GM12878 (cell line): ENCODE results near the gene AKR1C4. TPM values are rescaled to one million over a fixed set of nuclear protein-coding genes. Genes with fewer than 3 reads are reported as not detected.

Experiments used
- ATAC-seq: fragments of 200-7000 bp; cut with Tn5 transposase; 3 replicates; pipeline ENCODE4 v1.9.1; 2020; ENCODE audit warnings: mild to moderate bottlenecking, moderate library complexity
- BruUV-seq: library from RNA; stranded (reverse); fragments of 400-500 nt; replicated peaks from 2 replicates; lab custom pipeline; 2021; lab: Mats Ljungman, UMichigan
- CTCF ChIA-PET: fragments of 300-600 bp; sonication (Branson Sonifier 250); formaldehyde crosslinking; extraction: SDS; loops from one replicate; lab custom pipeline; 2021; ENCODE audit warnings: inconsistent platforms; lab: Yijun Ruan, JAX
- POLR2A ChIA-PET: fragments of 350-600 bp; formaldehyde crosslinking; extraction: SDS; loops from one replicate; lab custom pipeline; 2021; ENCODE audit warnings: inconsistent platforms; lab: Charles Lee
- RAD21 ChIA-PET: fragments of 300-600 bp; sonication (Branson Sonifier 250); formaldehyde crosslinking; loops from one replicate; lab custom pipeline; 2023; ENCODE audit warnings: antibody characterized with exemption; ENCODE audit not compliant: unreplicated experiment; lab: Charles Lee
- SMC1A ChIA-PET: fragments of 300-600 bp; sonication (Branson Sonifier 250); formaldehyde crosslinking; loops from one replicate; lab custom pipeline; 2023; ENCODE audit not compliant: unreplicated experiment, uncharacterized antibody; lab: Charles Lee
- DNase-seq: peaks from one replicate; pipeline ENCODE4 v3.0.0-alpha.2; 2011; ENCODE audit warnings: low read depth, low spot score
- FAIRE-seq: peaks from 3 replicates; lab custom pipeline; 2011; peaks lifted over from hg19 to GRCh38; lab: Jason Lieb, UNC
- H2AFZ ChIP-seq: 2 replicates; pipeline ENCODE4 v1.6.0; 2011; ENCODE audit warnings: low read depth, low read length, control low read depth; ENCODE audit not compliant: control insufficient read depth
- H3K27ac ChIP-seq: 2 replicates; pipeline ENCODE4 v1.5.1; 2011; ENCODE audit warnings: control low read depth; ENCODE audit not compliant: control insufficient read depth, insufficient read depth
- H3K27me3 ChIP-seq, 2 experiments: replicated peaks in 1 of 2; 2 replicates each; pipeline versions ENCODE4 v1.6.0 to v1.6.1; 2011; ENCODE audit warnings: low read length in 1 of 2; ENCODE audit not compliant: control insufficient read depth in 2 of 2, insufficient read depth in 2 of 2
- H3K36me3 ChIP-seq, 2 experiments: 2 replicates each; pipeline ENCODE4 v1.5.1; 2011; ENCODE audit warnings: low read length in 1 of 2; ENCODE audit not compliant: control insufficient read depth in 2 of 2, insufficient read depth in 2 of 2
- H3K4me1 ChIP-seq: 2 replicates; pipeline ENCODE4 v1.6.1; 2011; ENCODE audit warnings: mild to moderate bottlenecking, low read length, moderate library complexity, mixed read lengths; ENCODE audit not compliant: control insufficient read depth, insufficient read depth
- H3K4me2 ChIP-seq: 2 replicates; pipeline ENCODE4 v1.6.0; 2011; ENCODE audit warnings: control low read depth; ENCODE audit not compliant: control insufficient read depth, insufficient read depth
- H3K4me3 ChIP-seq: fragments of 200-600 bp; sonication (generic); 2 replicates; pipeline ENCODE4 v1.5.1; 2016
- H3K79me2 ChIP-seq: 2 replicates; pipeline ENCODE4 v1.6.0; 2011; ENCODE audit warnings: low read length; ENCODE audit not compliant: control insufficient read depth, insufficient read depth
- H3K9ac ChIP-seq: 2 replicates; pipeline ENCODE4 v1.8.0; 2011; ENCODE audit warnings: low read length, control low read depth, mixed read lengths; ENCODE audit not compliant: control insufficient read depth, insufficient read depth
- H3K9me3 ChIP-seq: replicated peaks from 3 replicates; pipeline ENCODE4 v1.5.1; 2011; ENCODE audit warnings: mild to moderate bottlenecking, low read length; ENCODE audit not compliant: control insufficient read depth, insufficient read depth
- H4K20me1 ChIP-seq: 2 replicates; pipeline ENCODE4 v1.6.0; 2011; ENCODE audit not compliant: control insufficient read depth, insufficient read depth
- BHLHE40 ChIP-seq, 2 experiments: fragments of 450-650 bp in 1 of 2; IDR thresholded peaks; 2 replicates each; pipeline ENCODE4 v1.6.1; 2011 to 2017; ENCODE audit warnings: low read depth in 2 of 2, borderline replicate concordance in 1 of 2, improper control_type of control experiment in 1 of 2, low read length in 1 of 2, mild to moderate bottlenecking in 1 of 2
- MYC ChIP-seq: IDR thresholded peaks from 2 replicates; pipeline ENCODE4 v1.6.1; 2011; ENCODE audit warnings: mild to moderate bottlenecking, low read length, moderate library complexity, inconsistent platforms; ENCODE audit not compliant: insufficient read depth, insufficient replicate concordance, insufficient read length, severe bottlenecking
- NFXL1 ChIP-seq: fragments of 450-650 bp; IDR thresholded peaks from 2 replicates; pipeline ENCODE4 v1.6.1; 2017; ENCODE audit warnings: antibody characterized with exemption, mild to moderate bottlenecking, borderline replicate concordance
- POLR2AphosphoS2 ChIP-seq: IDR thresholded peaks from 2 replicates; pipeline ENCODE4 v1.6.1; 2011; ENCODE audit warnings: low read depth, mild to moderate bottlenecking, low read length, improper control_type of control experiment, moderate library complexity
- RFX5 ChIP-seq: IDR thresholded peaks from 2 replicates; pipeline ENCODE4 v1.6.1; 2011; ENCODE audit warnings: low read depth, low read length, improper control_type of control experiment
- ZBTB11 ChIP-seq: fragments of 450-650 bp; formaldehyde crosslinking; IDR thresholded peaks from 2 replicates; pipeline ENCODE4 v1.5.0; 2022; ENCODE audit warnings: mild to moderate bottlenecking, missing genetic modification characterization
- ZZZ3 ChIP-seq: IDR thresholded peaks from 2 replicates; pipeline ENCODE4 v1.6.1; 2011; ENCODE audit warnings: low read depth; ENCODE audit not compliant: control insufficient read depth, insufficient read length
- WGBS: methylation state at CpG from one replicate; pipeline ENCODE4 v1.1.6; 2016; ENCODE audit warnings: low lambda C conversion rate; ENCODE audit not compliant: insufficient replicate concordance, insufficient coverage; ENCODE audit errors: missing lambda C conversion rate; 5-methylcytosine and 5-hydroxymethylcytosine counted together
- in situ Hi-C: fragments of 300-500 bp; cut with MboI; formaldehyde crosslinking; loops from 9 replicates; pipeline ENCODE4 v1.14.3; 2018; ENCODE audit warnings: mixed read lengths
- intact Hi-C: fragments of 100-400 bp; cut with micrococcal nuclease; formaldehyde crosslinking; loops from one replicate; pipeline ENCODE4 v1.14.2; 2022; ENCODE audit not compliant: unreplicated experiment
- polyA plus RNA-seq, 11 experiments: library from polyadenylated mRNA; depleted of rRNA in 4 of 11; unstranded in 6 of 11; stranded (reverse) in 5 of 11; fragments of >200 nt; fragmentation: Nextera tagmentation in 4 of 11; fragmentation: Illumina TruSeq in 1 of 11; extraction: Ambion mirVana in 4 of 11; extraction: Trizol in 1 of 11; gene quantifications; 1 replicate in 1 of 11; 2 replicates in 10 of 11; pipeline versions ENCODE4 v1.2.1 to v1.2.3, GENCODE V29; 2011 to 2016; ENCODE audit warnings: inconsistent platforms in 2 of 11, missing spikeins in 2 of 11, low read depth in 1 of 11
- total RNA-seq, 4 experiments: library from RNA; depleted of rRNA in 3 of 4; stranded (reverse); fragments of >200 nt in 3 of 4; fragmentation: Illumina TruSeq in 1 of 4; extraction: Trizol in 1 of 4; gene quantifications; 2 replicates each; pipeline versions ENCODE4 v1.2.1 to v1.2.3, GENCODE V29; 2013 to 2021

AKR1C4 gene
- total and polyA plus RNA-seq, 10 of the 15 experiments (the other 5 are each of a cell fraction or from before 2014, with no cell fraction given), result 0.20 TPM; not detected in 9

- no peak for TF ChIP-seq ZBTB11
Observed at GRCh38 chr10:5146920-5147254, 49.8 kb upstream of the AKR1C4 start (continued).

GRCh38 chr10:5147255-5147980 lies 49.2 kb upstream of the AKR1C4 start:
- Histone ChIP-seq H3K9ac (no peak overlapping the region), H4K20me1 (no peaks in the 10 kb centered on the region), H3K4me1 (no peaks in the 10 kb centered on the region), H3K27ac (no peak overlapping the region), H2AFZ (no peak overlapping the region), H3K9me3 (no peaks in the 10 kb centered on the region), H3K4me3 (no peak overlapping the region), H3K4me2 (no peak overlapping the region), H3K79me2 (no peaks in the 10 kb centered on the region), H3K36me3 (no peaks in the 10 kb centered on the region), H3K27me3 (no peaks in the 10 kb centered on the region)
- SMC1A ChIA-PET, result no interaction called here
- RAD21 ChIA-PET, result no interaction called here
- TF ChIP-seq POLR2AphosphoS2 (no peak), RFX5 (no peak), MYC (no peak), NFXL1 (no peak), BHLHE40 (IDR thresholded peaks at IDR 0.05; ENCODE audit: borderline replicate concordance in 1 of 2, low read depth in 2 of 2, low read length in 1 of 2) (no peak), ZZZ3 (no peak)
- ATAC-seq, result no peak
- CTCF ChIA-PET, result no interaction called here
- WGBS, result 20% methylated on average over 5 of the region's 5 CpGs
- DNase-seq, result no peak
- FAIRE-seq, result no peak
- intact Hi-C loops (no loop called here), in situ Hi-C loops (no loop called here)
- POLR2A ChIA-PET, result no interaction called here
- BruUV-seq, result no TSS peak
